Measurements from ENCODE around the gene REEP1. TPM values are rescaled to one million over a fixed set of nuclear protein-coding genes. Genes with fewer than 3 reads are reported as not detected.

Gene REEP1
- total RNA-seq (not detected in 2 replicates), polyA plus RNA-seq (not detected in 2 replicates), polyA minus RNA-seq (0.14 TPM in 1 of 2 replicates, not detected in the other)
- 1.7 TPM for total RNA-seq (2013)

GRCh38 chr2:86337244-86337835 lies at the start of gene REEP1:
Gene REEP1, minus strand, starts transcription at chr2:86337626. Its CDS starts 116 bp downstream, at chr2:86337510.
- Mint-ChIP-seq H3K27ac (no peak within 1 kb of the TSS), H3K4me1 (peaks cover 18% of the 10 kb centered on the region), H3K27me3 (peaks cover 61% of the 10 kb centered on the region), H3K9me3 (ENCODE audit: insufficient read depth) (peaks cover 8% of the 10 kb centered on the region), H3K4me3 (peak within 1 kb of the TSS; percentile 81)
- WGBS (ENCODE audit: insufficient coverage): under 1% methylated on average over 87 of the region's 87 CpGs
- DNase-seq (no peak), ATAC-seq (ENCODE audit: low read depth) (peak; percentile 43)
- H3K9me3 ChIP-seq (ENCODE audit: control extremely low read depth in 1 of 3, control insufficient read depth in 2 of 3, insufficient read depth in 1 of 3, low read length in 2 of 3): peaks cover 0 to 13% (median 8%) of the 10 kb centered on the region in 3 donors
- peak within 1 kb of the TSS; percentile 67 for H3K4me2 ChIP-seq (replicated peaks; ENCODE audit: low read depth, low read length, poor library complexity, severe bottlenecking)
- TF ChIP-seq CTCF (IDR thresholded peaks at IDR 0.05) (no peak), EZH2 (IDR thresholded peaks at IDR 0.05; ENCODE audit: borderline replicate concordance, insufficient read depth, low read depth, low read length, poor library complexity, severe bottlenecking) (no peak)
- peak within 1 kb of the TSS; percentile 29 for H3K9ac ChIP-seq (ENCODE audit: low read length)
- no peak within 1 kb of the TSS for H3K27ac ChIP-seq (ENCODE audit: low read length in 2 of 2)
- no peaks in the 10 kb centered on the region for H3K36me3 ChIP-seq (replicated peaks in 1 of 2; ENCODE audit: control extremely low read depth in 1 of 2, control insufficient read depth in 1 of 2, extremely low read depth in 1 of 2, insufficient read depth in 2 of 2, low read length in 1 of 2)
- H3K4me1 ChIP-seq (ENCODE audit: control insufficient read depth in 2 of 2, insufficient read depth in 2 of 2, low read length in 2 of 2): peaks cover 6 to 18% of the 10 kb centered on the region in 2 donors
- no peaks in the 10 kb centered on the region for H3K79me2 ChIP-seq (ENCODE audit: control insufficient read depth, insufficient read depth, low read length)
- CTCF ChIA-PET: interaction anchor here (1.9 kb wide), 1 partner anchor 117 kb away, joined by 4 read pairs; no protein-coding TSS in a partner anchor
- peaks cover 0 to 60% (median 45%) of the 10 kb centered on the region in 4 experiments for H3K27me3 ChIP-seq (replicated peaks in 1 of 4; ENCODE audit: control extremely low read depth in 1 of 4, control insufficient read depth in 3 of 4, insufficient read depth in 4 of 4, low read length in 3 of 4)
- H2AFZ ChIP-seq (ENCODE audit: insufficient read depth, low read depth, low read length, poor library complexity, severe bottlenecking): peak within 1 kb of the TSS; percentile 27
- no peaks in the 10 kb centered on the region for H4K20me1 ChIP-seq (ENCODE audit: control insufficient read depth, insufficient read depth, low read length, poor library complexity, severe bottlenecking)
- H3K4me3 ChIP-seq (ENCODE audit: control extremely low read depth in 1 of 5, extremely low read depth in 1 of 5, insufficient read depth in 1 of 5, low read depth in 2 of 5, low read length in 4 of 5): peak within 1 kb of the TSS in 2 of 5 experiments; percentile 9 to 33
- POLR2A ChIA-PET: no interaction called here
- intact Hi-C loops (cut with micrococcal nuclease): no loop called here

GRCh38 chr2:86383844-86384243 lies 46.4 kb upstream of the REEP1 start:
- H3K27me3 ChIP-seq (replicated peaks in 1 of 4; ENCODE audit: control extremely low read depth in 1 of 4, control insufficient read depth in 3 of 4, insufficient read depth in 4 of 4, low read length in 3 of 4): peaks cover 0 to 6% (median 2%) of the 10 kb centered on the region in 4 experiments
- ChIA-PET POLR2A (no interaction called here), CTCF (interaction anchor here (1.7 kb wide), 1 partner anchor 163 kb away, joined by 4 read pairs; no protein-coding TSS in a partner anchor)
- H3K27ac Mint-ChIP-seq: no peak overlapping the region
- H3K4me3 Mint-ChIP-seq: no peak overlapping the region
- H3K4me3 ChIP-seq (ENCODE audit: control extremely low read depth in 1 of 5, extremely low read depth in 1 of 5, insufficient read depth in 1 of 5, low read depth in 2 of 5, low read length in 4 of 5): no peak overlapping the region
- H3K4me2 ChIP-seq (replicated peaks; ENCODE audit: low read depth, low read length, poor library complexity, severe bottlenecking): no peak overlapping the region
- no peaks in the 10 kb centered on the region for H3K9me3 ChIP-seq (ENCODE audit: control extremely low read depth in 1 of 3, control insufficient read depth in 2 of 3, insufficient read depth in 1 of 3, low read length in 2 of 3)
- H3K36me3 ChIP-seq (replicated peaks in 1 of 2; ENCODE audit: control extremely low read depth in 1 of 2, control insufficient read depth in 1 of 2, extremely low read depth in 1 of 2, insufficient read depth in 2 of 2, low read length in 1 of 2): no peaks in the 10 kb centered on the region
- intact Hi-C loops (cut with micrococcal nuclease): no loop called here
- H3K79me2 ChIP-seq (ENCODE audit: control insufficient read depth, insufficient read depth, low read length): no peaks in the 10 kb centered on the region
- ATAC-seq (ENCODE audit: low read depth) (no peak), DNase-seq (no peak)
- H3K9me3 Mint-ChIP-seq (ENCODE audit: insufficient read depth): no peaks in the 10 kb centered on the region
- no peaks in the 10 kb centered on the region for H3K4me1 ChIP-seq (ENCODE audit: control insufficient read depth in 2 of 2, insufficient read depth in 2 of 2, low read length in 2 of 2)
- H2AFZ ChIP-seq (ENCODE audit: insufficient read depth, low read depth, low read length, poor library complexity, severe bottlenecking): no peak overlapping the region
- H3K4me1 Mint-ChIP-seq: no peaks in the 10 kb centered on the region
- no peak overlapping the region for H3K27ac ChIP-seq (ENCODE audit: low read length in 2 of 2)
- peaks cover 11% of the 10 kb centered on the region for H3K27me3 Mint-ChIP-seq
- no peak overlapping the region for H3K9ac ChIP-seq (ENCODE audit: low read length)
- no peaks in the 10 kb centered on the region for H4K20me1 ChIP-seq (ENCODE audit: control insufficient read depth, insufficient read depth, low read length, poor library complexity, severe bottlenecking)
- no peak for TF ChIP-seq EZH2 (IDR thresholded peaks at IDR 0.05; ENCODE audit: borderline replicate concordance, insufficient read depth, low read depth, low read length, poor library complexity, severe bottlenecking)
- no peak for TF ChIP-seq CTCF (IDR thresholded peaks at IDR 0.05)
- WGBS (ENCODE audit: insufficient coverage): no CpG with 5 or more reads among the region's 1 CpG

Data from B cell (primary cell).